HFF-Myc (cell line): ENCODE data around the gene STAG3.
"Not testable (repeated sequence)": the region's sequence is repeated elsewhere in the genome, so short reads cannot be mapped to it uniquely, and the experiment has no call there.

Source experiments
- DNase-seq: peaks from one replicate; pipeline ENCODE4 v3.0.0-alpha.2; 2011; ENCODE audit warnings: low read depth; ENCODE audit errors: extremely low read depth
- H3K4me3 ChIP-seq: replicated peaks from 2 replicates; pipeline ENCODE4 v1.5.1; 2011; ENCODE audit warnings: low read depth, mild to moderate bottlenecking, control low read depth, low read length
- TF ChIP-seq, protein P1 (sequence below): IDR thresholded peaks from 2 replicates; pipeline ENCODE4 v1.5.1; 2012; ENCODE audit warnings: mild to moderate bottlenecking, low read depth, low read length, control low read depth; ENCODE audit errors: missing control alignments

Gene STAG3

DNA sequence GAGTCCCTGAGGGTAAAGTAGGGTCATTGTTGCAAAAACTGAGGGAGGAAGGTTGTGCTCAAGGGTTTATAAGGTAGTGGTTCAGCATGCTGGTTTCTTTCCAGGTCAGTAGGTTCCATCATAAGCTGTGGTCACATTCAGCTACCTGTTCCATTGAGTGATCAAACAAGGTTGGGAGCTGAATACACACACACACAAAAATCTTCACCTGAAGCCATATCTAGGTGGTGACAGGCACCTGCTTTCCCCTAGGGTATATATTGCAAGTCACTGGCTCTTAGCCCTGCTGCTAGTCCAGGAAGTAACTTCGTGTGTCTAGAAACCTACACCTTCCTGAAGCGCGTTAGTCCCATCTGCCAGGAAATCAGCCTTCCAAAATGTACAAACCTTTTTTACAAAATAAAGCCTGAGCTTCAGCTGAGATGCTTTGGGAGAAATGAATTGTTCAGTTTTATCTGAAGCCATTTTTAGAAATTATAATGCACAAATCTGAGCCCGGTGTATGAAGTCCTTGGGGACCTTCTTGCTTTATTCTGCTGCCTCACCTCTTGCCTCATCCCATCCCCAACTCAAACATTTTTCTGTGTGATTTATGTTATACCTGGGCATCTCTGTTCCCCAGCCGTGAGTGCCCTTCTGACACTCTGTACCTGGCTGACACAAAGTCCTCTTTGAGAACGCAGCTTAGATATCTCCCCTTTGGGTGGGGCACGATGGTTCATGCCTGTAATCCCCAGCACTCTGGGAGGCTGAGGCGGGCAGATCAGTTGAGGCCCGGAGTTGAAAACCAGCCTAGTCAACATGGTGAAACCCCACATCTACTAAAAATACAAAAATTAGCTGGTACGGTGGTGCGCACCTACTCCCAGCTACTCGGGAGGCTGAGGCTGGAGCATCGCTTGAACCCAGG is 39.6 kb upstream of the STAG3 start:
- H3K4me3 ChIP-seq: no peak overlapping the region
- DNase-seq: no peak
- TF ChIP-seq, protein P1, sequence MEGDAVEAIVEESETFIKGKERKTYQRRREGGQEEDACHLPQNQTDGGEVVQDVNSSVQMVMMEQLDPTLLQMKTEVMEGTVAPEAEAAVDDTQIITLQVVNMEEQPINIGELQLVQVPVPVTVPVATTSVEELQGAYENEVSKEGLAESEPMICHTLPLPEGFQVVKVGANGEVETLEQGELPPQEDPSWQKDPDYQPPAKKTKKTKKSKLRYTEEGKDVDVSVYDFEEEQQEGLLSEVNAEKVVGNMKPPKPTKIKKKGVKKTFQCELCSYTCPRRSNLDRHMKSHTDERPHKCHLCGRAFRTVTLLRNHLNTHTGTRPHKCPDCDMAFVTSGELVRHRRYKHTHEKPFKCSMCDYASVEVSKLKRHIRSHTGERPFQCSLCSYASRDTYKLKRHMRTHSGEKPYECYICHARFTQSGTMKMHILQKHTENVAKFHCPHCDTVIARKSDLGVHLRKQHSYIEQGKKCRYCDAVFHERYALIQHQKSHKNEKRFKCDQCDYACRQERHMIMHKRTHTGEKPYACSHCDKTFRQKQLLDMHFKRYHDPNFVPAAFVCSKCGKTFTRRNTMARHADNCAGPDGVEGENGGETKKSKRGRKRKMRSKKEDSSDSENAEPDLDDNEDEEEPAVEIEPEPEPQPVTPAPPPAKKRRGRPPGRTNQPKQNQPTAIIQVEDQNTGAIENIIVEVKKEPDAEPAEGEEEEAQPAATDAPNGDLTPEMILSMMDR: no peak

DNA sequence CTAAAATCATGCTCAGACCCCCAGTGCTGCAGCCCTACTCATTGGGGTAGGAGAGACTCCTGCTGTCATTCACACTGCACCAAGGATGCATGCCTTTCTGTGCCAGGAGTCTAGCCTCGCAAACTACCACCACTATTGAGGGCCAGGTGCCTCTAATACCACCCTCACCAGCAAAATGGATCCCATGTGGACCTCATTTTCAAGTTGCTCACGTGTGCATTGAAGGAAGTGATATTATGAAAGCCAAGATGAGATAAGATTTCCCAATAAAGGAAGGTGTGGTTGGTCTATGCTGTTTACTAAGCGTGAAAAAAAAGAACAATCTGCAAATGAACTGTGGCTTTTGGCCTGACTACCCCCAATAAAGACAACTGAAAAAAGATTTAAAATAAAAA is 36.2 kb upstream of the STAG3 start:
- TF ChIP-seq, protein P1: no peak
- DNase-seq: no peak

DNA sequence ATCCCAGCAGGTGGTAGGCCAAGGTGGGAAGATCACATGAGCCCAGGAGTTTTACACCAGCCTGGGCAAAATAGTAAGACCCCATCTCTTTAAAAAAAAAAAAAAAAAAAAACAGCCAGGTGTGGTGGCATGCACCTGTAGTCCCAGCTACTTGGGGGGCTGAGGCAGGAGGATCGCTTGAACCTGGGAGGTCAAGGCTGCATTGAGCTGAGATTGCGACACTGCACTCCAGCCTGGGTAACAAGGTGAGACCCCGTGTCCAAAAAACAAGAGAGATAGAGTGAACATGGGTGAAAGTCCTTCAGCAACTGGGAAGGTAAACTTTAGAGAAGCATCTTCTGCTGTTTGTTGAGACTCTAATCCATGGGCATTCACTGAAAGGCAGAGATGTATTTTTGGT is 35.3 kb upstream of the STAG3 start:
- TF ChIP-seq, protein P1: no peak
- H3K4me3 ChIP-seq: no peak overlapping the region
- DNase-seq: no peak

More for the DNA sequence above, 36.2 kb upstream of the STAG3 start:
- H3K4me3 ChIP-seq: no peak overlapping the region

DNA sequence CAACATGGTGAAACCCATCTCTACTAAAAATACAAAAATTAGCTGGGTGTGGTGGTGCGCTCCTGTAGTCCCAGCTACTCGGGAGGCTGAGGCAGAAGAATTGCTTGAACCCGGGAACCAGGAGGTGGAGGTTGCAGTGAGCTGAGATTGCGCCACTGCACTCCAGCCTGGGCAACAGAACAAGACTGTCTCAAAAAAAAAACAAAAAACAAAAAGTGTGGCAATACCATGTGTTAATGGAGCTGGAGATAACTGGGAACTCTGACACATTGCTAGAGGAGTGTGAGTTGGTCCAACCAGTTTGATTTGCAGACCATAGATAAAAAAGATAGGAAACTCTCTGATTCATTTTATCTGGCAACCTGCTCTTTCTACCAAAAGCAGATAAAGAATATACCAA is 31.4 kb upstream of the STAG3 start:
- DNase-seq, H3K4me3 ChIP-seq: not testable (repeated sequence)

DNA sequence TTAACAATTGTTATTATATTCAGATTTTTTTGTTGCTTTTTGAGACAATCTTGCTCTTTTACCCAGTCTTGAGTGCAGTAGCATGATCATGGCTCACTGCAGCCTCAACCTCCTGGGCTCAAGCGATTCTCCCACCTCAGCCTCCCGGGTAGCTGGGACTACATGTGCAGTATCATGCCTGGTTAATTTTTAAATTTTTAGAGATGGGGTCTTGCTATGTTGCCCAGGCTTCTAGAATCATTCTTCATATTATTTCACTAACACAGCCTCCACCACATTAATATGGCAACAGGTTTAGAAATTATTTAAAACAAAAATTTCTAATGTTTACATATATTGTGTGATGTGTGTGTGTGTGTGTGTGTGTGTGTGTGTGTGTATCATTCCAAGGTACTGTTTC is 30.4 kb upstream of the STAG3 start:
- no peak for DNase-seq
- no peak overlapping the region for H3K4me3 ChIP-seq
- TF ChIP-seq, protein P1: no peak

DNA sequence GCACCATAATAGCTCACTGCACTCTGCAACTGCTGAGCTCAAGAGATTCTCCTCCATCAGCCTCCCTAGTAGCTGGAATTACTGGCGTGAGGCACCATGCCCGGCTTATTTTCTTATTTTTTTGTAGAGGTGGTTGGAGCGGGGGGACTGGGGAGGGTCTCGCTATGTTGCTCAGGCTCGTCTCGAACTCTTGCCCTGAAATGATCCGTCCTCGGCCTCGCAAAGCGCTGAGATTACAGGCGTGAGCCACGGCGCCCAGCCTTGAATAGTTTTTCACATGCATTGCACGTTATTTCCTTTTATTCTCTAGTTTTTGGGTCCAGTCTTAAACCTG is 29.5 kb upstream of the STAG3 start:
- TF ChIP-seq, protein P1: no peak
- peak overlapping the region; percentile 95 for H3K4me3 ChIP-seq
- DNase-seq: no peak

DNA sequence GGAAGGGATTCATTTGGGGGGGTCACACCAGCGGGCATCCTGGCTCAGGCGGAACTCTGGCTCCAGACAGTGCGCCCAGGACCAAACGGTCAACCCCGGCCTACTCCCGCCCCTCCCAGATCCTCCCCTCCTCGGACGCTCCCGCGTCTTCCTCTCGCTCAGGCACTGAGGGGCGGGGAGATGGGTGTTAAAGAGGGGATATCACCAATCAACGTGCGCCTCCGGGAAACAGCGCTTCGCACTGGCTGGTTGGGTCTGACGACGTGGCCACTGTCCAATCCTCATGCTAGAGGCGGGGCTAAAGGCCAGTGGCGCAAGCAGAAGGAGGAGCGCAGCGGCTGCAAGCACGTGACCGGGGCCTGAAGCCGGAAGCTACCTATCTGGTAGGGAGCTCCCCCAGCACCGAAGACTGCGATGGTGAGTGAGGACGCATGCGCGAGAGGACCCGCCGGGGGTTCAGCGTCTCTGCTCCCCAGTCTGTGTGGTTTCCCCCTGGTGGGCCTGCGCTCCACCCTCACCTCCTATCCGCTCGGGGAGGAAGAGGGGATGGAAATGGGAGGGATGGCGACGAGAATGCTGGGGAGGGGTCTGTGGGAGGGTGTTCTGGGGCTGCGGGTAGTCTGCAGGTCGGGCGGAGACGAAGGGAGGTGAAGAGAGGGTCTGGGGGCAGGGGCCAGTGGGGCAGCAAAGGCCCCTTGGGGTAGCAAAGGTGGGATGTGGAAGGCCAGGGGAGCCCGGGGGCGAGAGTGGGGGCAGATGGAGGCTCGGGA is 29.0 kb upstream of the STAG3 start, which contains the start of gene LAMTOR4:
TSS of gene LAMTOR4 (plus strand) at position 360 of the 770 bp plus-strand sequence. CDS start at position 415, 55 bp downstream.
- TF ChIP-seq, protein P1: no peak
- DNase-seq: peak; percentile 99
- peak within 1 kb of the TSS; percentile 95 for H3K4me3 ChIP-seq
